ENCODE data around the gene ZNF574. TPM values are rescaled to one million over a fixed set of nuclear protein-coding genes. Genes with fewer than 3 reads are reported as not detected.

ZNF574 gene
- total RNA-seq, 1 experiment from 2014 or later: 24.6 TPM

DNA sequence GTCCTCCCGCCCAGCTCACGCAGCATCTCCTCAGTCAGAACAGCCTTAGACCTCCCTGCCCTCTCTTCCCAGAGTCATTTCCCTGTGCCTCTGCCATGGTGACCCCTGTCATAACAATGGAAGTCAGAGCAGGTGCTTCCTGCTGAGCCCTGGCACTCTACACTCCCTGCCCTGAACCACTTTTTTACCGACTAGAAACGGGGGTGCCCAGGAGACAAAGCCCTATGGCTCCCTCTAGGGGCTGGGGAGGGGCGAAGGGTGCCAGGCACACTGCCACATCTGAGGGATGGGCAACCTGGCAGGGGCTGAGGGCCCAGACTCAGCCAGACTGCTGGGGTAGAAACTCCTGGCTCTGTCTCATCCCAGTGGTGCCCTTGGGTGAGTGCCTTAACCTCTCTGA is 16.4 kb downstream of the ZNF574 start:
- H4K20me1 ChIP-seq (ENCODE audit: insufficient read depth): no peaks in the 10 kb centered on the region
- BruUV-seq (replicated peaks): no TSS peak
- TF ChIP-seq, protein P1, sequence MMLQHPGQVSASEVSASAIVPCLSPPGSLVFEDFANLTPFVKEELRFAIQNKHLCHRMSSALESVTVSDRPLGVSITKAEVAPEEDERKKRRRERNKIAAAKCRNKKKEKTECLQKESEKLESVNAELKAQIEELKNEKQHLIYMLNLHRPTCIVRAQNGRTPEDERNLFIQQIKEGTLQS (IDR thresholded peaks at IDR 0.05): no peak
- TF ChIP-seq RAD21 (IDR thresholded peaks at IDR 0.05; ENCODE audit: low read depth) (peak; percentile 78), SRF (IDR thresholded peaks at IDR 0.05; ENCODE audit: low read depth) (no peak), POLR2AphosphoS5 (IDR thresholded peaks at IDR 0.05; ENCODE audit: low read depth, low read length) (no peak), CEBPB (IDR thresholded peaks at IDR 0.05; ENCODE audit: low read depth) (no peak), POLR2A (IDR thresholded peaks at IDR 0.05; ENCODE audit: borderline replicate concordance, extremely low read depth, insufficient read depth, insufficient read length) (no peak), TCF7L2 (IDR thresholded peaks at IDR 0.05; ENCODE audit: borderline replicate concordance, extremely low read depth, insufficient read depth, insufficient read length) (no peak), ZNF274 (IDR thresholded peaks at IDR 0.05; ENCODE audit: low read depth, low read length) (no peak)
- TF ChIP-seq, protein P2, sequence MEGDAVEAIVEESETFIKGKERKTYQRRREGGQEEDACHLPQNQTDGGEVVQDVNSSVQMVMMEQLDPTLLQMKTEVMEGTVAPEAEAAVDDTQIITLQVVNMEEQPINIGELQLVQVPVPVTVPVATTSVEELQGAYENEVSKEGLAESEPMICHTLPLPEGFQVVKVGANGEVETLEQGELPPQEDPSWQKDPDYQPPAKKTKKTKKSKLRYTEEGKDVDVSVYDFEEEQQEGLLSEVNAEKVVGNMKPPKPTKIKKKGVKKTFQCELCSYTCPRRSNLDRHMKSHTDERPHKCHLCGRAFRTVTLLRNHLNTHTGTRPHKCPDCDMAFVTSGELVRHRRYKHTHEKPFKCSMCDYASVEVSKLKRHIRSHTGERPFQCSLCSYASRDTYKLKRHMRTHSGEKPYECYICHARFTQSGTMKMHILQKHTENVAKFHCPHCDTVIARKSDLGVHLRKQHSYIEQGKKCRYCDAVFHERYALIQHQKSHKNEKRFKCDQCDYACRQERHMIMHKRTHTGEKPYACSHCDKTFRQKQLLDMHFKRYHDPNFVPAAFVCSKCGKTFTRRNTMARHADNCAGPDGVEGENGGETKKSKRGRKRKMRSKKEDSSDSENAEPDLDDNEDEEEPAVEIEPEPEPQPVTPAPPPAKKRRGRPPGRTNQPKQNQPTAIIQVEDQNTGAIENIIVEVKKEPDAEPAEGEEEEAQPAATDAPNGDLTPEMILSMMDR (IDR thresholded peaks at IDR 0.05 in 2 of 3, conservative IDR thresholded peaks at IDR 0.05 in 1 of 3; ENCODE audit: borderline replicate concordance in 1 of 3, insufficient read depth in 1 of 3, low read depth in 2 of 3, low read length in 2 of 3): peak; percentile 67 to 86 (median 84); a peak in 5 of 6 replicates
- no peaks in the 10 kb centered on the region for H3K27me3 ChIP-seq (ENCODE audit: insufficient read depth, low read length)
- ATAC-seq (peak; percentile 86), DNase-seq (ENCODE audit: low read depth, low spot score) (no peak)
- no peak overlapping the region for H3K9ac ChIP-seq (ENCODE audit: low read length)
- POLR2A ChIA-PET: interaction anchor here (0.6 kb wide), 1 partner anchor 15 kb away, joined by 3 read pairs; no protein-coding TSS in a partner anchor
- no peak overlapping the region for H3K4me3 ChIP-seq (replicated peaks in 1 of 2; ENCODE audit: low read depth in 1 of 2, low read length in 2 of 2)
- H3K4me2 ChIP-seq (ENCODE audit: low read length): 0 out of 2 replicates have a peak overlapping the region, but pooled peaks have one; percentile 29
- no peak overlapping the region for H3K27ac ChIP-seq (ENCODE audit: low read depth, low read length)
- no peaks in the 10 kb centered on the region for H3K9me2 ChIP-seq (ENCODE audit: insufficient read depth)
- H3K4me1 ChIP-seq (ENCODE audit: control insufficient read depth in 1 of 2, insufficient read depth in 2 of 2, low read length in 2 of 2): peaks cover 0 to 30% of the 10 kb centered on the region in 2 experiments; a peak in 2 of 4 replicates
- H3K9me3 ChIP-seq (ENCODE audit: control insufficient read depth in 1 of 2, insufficient read depth in 1 of 2, low read depth in 1 of 2, low read length in 2 of 2): no peaks in the 10 kb centered on the region
- H3K36me3 ChIP-seq (ENCODE audit: control insufficient read depth in 1 of 2, insufficient read depth in 2 of 2, low read length in 2 of 2): no peaks in the 10 kb centered on the region
- CTCF ChIA-PET: interaction anchor here (0.7 to 1.0 kb wide), 3 partner anchors 11 to 58 kb away, joined by 4 to 5 read pairs (median 4); partner anchors contain the start of gene ZNF574
- RAD21 ChIA-PET (ENCODE audit: low non-redundant PET in 1 of 2, low total read pairs in 2 of 2, uncharacterized antibody in 2 of 2, unreplicated experiment in 2 of 2): interaction anchor here in 1 of 2 experiments (0.6 kb wide), 1 partner anchor 32 kb away, joined by 3 read pairs; no protein-coding TSS in a partner anchor
- no peak overlapping the region for H2AFZ ChIP-seq (ENCODE audit: low read depth, low read length, poor library complexity, severe bottlenecking)
- intact Hi-C loops (cut with micrococcal nuclease): loop anchor here (10.0 kb wide), 1 partner anchor 98 kb away; the partner anchor contains the start of gene ATP1A3
- no peaks in the 10 kb centered on the region for H3K79me2 ChIP-seq (ENCODE audit: insufficient read depth, low read length)

Data from HCT116 (cell line).